Thymus (tissue), 11 donors: ENCODE data around the gene ZC3H18. TPM values are rescaled to one million over a fixed set of nuclear protein-coding genes. Genes with fewer than 3 reads are reported as not detected.

Experiments used
- DNase-seq, 9 donors: peaks; one replicate each; pipeline ENCODE4 v3.0.0-alpha.2; 2013; ENCODE audit warnings: low spot score in 9 of 9, low read depth in 6 of 9, missing footprints in 1 of 9
- H3K27ac ChIP-seq, 2 donors: one replicate each; pipeline ENCODE4 v1.5.1; 2013; ENCODE audit warnings: control low read depth in 1 of 2, low read depth in 1 of 2, low read length in 1 of 2, mild to moderate bottlenecking in 1 of 2, moderate library complexity in 1 of 2
- H3K27me3 ChIP-seq, 2 donors: one replicate each; pipeline ENCODE4 v1.5.1; 2013; ENCODE audit warnings: low read length in 1 of 2; ENCODE audit not compliant: control insufficient read depth in 2 of 2, insufficient read depth in 1 of 2
- H3K36me3 ChIP-seq, 2 donors: one replicate each; pipeline ENCODE4 v1.5.1; 2013; ENCODE audit warnings: low read length in 1 of 2, mild to moderate bottlenecking in 1 of 2, moderate library complexity in 1 of 2; ENCODE audit not compliant: control insufficient read depth in 2 of 2, insufficient read depth in 2 of 2
- H3K4me1 ChIP-seq, 2 donors: one replicate each; pipeline ENCODE4 v1.5.1; 2013; ENCODE audit warnings: low read length in 2 of 2; ENCODE audit not compliant: control insufficient read depth in 2 of 2, insufficient read depth in 2 of 2
- H3K4me3 ChIP-seq, 2 donors: one replicate each; pipeline ENCODE4 v1.5.1; 2013; ENCODE audit warnings: low read length in 2 of 2, control low read depth in 1 of 2, mild to moderate bottlenecking in 1 of 2
- H3K9me3 ChIP-seq, 2 donors: one replicate each; pipeline ENCODE4 v1.5.1; 2013; ENCODE audit warnings: low read length in 1 of 2, mild to moderate bottlenecking in 1 of 2; ENCODE audit not compliant: control insufficient read depth in 2 of 2, insufficient read depth in 1 of 2
- WGBS: extraction: QIAGEN DNeasy Blood & Tissue Kit; methylation state at CpG from one replicate; pipeline ENCODE4 v1.1.7; 2013; 5-methylcytosine and 5-hydroxymethylcytosine counted together
- polyA plus RNA-seq: library from polyadenylated mRNA; stranded (reverse); fragments of 200-250 nt; gene quantifications from one replicate; pipeline ENCODE4 v1.2.3, GENCODE V29; 2013
- total RNA-seq: library from RNA; stranded (reverse); fragments of 120-200 nt; gene quantifications from one replicate; pipeline ENCODE4 v1.2.4, GENCODE V29; 2013
- donor health status: healthy.

The ZC3H18 gene
- total and polyA plus RNA-seq, 2 donors: 11.2 to 28.9 TPM

DNA sequence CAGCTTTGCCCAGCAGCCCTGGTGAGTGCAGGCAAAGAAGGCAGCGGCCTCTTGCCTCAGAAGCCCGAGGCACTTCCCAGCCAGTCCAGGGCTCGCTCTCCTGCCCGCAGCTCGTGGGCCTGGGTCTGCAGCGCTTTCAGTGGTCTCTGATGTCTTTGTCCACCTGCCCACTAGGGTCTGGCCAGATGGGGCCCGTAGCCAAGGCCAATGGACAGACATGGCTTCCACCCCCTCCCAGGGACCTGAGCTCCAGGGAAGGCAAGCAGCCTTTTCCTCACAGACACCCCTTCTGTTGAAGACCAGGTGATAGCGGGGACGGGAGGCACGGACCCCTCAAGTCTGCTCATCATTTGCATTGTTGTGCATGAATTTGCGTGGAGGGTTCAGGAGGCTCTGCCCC, 33.7 kb upstream of the ZC3H18 start:
- Histone ChIP-seq H3K4me3 (no peak overlapping the region), H3K27ac (no peak overlapping the region), H3K9me3 (peaks cover 0 to 5% of the 10 kb centered on the region in 2 donors), H3K4me1 (peaks cover 6 to 8% of the 10 kb centered on the region in 2 donors), H3K27me3 (peaks cover 2 to 34% of the 10 kb centered on the region in 2 donors), H3K36me3 (peaks cover 0 to 4% of the 10 kb centered on the region in 2 donors)
- no peak for DNase-seq
- WGBS: 95% methylated on average over 11 of the region's 11 CpGs

DNA sequence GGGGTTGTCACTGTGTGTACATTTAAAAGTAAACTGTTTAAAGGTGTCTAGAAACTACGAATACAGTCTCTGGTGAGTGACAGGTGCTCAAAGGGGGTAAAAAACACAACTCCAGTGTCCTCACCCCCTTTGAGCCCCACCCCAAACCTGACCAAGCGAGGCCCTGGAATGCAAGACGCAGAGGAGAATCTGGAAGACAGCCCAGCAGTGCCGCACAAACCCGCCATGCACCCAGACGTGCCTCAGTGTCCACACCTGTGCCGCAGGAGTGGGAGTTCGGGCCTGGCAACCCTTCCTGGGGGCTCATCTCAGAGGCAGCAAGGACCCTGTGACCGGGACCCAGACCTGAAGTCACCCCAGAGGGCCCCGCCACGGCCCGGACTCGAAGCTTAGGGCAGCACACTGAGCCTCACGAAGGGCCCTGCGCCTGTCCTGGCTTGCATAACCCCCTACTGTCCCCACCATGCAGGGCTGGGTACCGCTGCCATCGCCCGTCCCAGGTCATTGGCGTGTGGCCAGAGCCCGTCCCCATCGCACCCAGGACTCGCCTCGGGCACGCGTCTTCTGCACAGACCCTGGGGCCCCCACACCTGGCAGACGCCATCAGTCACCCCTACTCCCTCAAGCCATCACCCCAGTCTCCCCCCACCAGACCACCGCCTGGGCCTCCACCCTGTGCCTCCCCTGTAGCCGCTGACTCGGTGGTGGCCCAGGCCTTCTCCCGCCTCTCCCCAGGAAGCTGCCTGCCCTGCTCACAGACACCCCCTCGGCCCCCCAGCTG, 33.0 kb upstream of the ZC3H18 start:
- Histone ChIP-seq H3K36me3 (peaks cover 0 to 4% of the 10 kb centered on the region in 2 donors), H3K4me3 (no peak overlapping the region), H3K9me3 (peaks cover 2 to 8% of the 10 kb centered on the region in 2 donors), H3K27me3 (peaks cover 2 to 37% of the 10 kb centered on the region in 2 donors), H3K27ac (no peak overlapping the region), H3K4me1 (peaks cover 6 to 7% of the 10 kb centered on the region in 2 donors)
- WGBS: 96% methylated on average over 31 of the region's 31 CpGs
- no peak for DNase-seq

DNA sequence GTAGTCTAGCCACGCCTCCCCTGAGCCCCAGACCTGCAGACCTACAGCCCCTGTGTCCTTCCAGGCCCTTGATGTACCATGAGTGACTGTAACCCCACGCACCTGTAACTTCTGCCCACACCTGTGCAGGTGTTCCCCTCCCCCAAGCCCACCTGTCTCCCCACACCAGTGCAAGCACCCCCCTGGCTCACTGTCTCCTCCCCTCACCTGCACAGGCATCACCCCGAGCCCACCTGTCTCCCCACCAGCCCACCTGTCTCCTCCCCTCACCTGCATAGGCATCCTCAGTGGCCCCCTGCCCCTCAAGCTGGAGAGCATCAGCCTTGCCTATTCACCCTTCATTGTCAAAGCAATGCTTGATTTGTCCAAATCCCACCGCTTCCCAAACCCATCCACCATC, 32.3 kb upstream of the ZC3H18 start:
- Histone ChIP-seq H3K27ac (no peak overlapping the region), H3K4me3 (no peak overlapping the region), H3K36me3 (no peaks in the 10 kb centered on the region), H3K4me1 (peaks cover 6 to 7% of the 10 kb centered on the region in 2 donors), H3K9me3 (peaks cover 3 to 15% of the 10 kb centered on the region in 2 donors), H3K27me3 (peaks cover 2 to 39% of the 10 kb centered on the region in 2 donors)
- no peak for DNase-seq
- WGBS: 94% methylated on average over 4 of the region's 4 CpGs

DNA sequence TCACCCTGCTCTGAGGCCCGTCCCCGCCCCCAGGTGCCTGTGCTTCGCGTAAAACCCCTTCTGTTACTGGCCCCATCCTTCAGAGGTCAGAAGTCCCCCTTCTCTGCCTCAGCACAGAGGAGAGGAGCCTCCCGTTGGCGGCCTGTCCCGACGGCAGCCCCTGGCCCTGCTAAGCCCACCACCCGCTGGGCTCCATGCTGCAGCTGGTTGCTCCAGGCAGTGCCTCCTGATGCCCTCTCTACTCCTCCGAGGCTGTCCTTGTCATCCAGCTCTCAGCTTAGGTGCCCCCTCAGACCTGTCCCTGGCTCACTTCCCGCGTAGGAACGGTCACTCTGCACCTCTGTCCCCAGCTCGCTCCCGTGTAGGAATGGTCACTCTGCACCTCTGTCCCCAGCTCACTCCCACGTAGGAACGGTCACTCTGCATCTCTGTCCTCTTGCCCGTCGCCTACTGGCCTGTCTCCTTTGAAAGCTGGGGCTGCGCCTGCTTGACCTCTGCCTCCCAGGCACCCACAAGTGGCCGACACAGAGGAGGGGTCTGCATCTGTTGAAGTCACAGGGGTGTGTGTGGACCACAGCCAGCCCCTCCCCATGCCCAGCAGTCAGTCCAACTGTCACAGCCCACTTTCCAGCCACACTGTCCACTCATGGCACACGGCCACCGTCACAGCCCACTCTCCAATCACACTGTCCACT, 31.7 kb upstream of the ZC3H18 start:
- no peaks in the 10 kb centered on the region for H3K36me3 ChIP-seq
- WGBS: 79% methylated on average over 23 of the region's 23 CpGs
- no peak overlapping the region for H3K4me3 ChIP-seq
- H3K27me3 ChIP-seq: peaks cover 2 to 39% of the 10 kb centered on the region in 2 donors
- H3K27ac ChIP-seq: no peak overlapping the region
- H3K4me1 ChIP-seq: peaks cover 6 to 7% of the 10 kb centered on the region in 2 donors
- DNase-seq: no peak
- peaks cover 3 to 19% of the 10 kb centered on the region in 2 donors for H3K9me3 ChIP-seq

DNA sequence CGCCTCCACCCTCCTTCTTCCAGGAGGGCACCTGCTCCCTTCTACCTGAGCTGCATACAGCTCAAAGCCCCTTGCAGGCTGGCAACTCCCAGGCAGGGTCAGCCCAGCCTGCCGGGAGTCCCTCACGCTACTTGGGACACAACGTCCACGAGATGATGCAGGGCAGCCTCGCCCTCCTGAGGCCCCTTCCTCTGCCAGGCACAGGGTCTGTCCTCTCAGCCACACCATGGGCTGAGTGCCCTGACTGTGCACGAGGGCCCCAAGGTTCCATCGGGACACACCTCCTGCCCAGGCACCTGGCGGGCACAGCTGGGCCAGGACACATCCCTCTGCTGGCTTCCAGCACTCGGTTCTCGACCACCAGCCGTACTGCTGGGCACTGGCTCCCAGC, 30.9 kb upstream of the ZC3H18 start:
- no peak overlapping the region for H3K4me3 ChIP-seq
- H3K27me3 ChIP-seq: peaks cover 2 to 39% of the 10 kb centered on the region in 2 donors
- H3K4me1 ChIP-seq: peaks cover 6 to 7% of the 10 kb centered on the region in 2 donors
- peaks cover 3 to 26% of the 10 kb centered on the region in 2 donors for H3K9me3 ChIP-seq
- no peak overlapping the region for H3K27ac ChIP-seq
- 82% methylated on average over 12 of the region's 12 CpGs for WGBS
- no peak for DNase-seq
- H3K36me3 ChIP-seq: no peaks in the 10 kb centered on the region

DNA sequence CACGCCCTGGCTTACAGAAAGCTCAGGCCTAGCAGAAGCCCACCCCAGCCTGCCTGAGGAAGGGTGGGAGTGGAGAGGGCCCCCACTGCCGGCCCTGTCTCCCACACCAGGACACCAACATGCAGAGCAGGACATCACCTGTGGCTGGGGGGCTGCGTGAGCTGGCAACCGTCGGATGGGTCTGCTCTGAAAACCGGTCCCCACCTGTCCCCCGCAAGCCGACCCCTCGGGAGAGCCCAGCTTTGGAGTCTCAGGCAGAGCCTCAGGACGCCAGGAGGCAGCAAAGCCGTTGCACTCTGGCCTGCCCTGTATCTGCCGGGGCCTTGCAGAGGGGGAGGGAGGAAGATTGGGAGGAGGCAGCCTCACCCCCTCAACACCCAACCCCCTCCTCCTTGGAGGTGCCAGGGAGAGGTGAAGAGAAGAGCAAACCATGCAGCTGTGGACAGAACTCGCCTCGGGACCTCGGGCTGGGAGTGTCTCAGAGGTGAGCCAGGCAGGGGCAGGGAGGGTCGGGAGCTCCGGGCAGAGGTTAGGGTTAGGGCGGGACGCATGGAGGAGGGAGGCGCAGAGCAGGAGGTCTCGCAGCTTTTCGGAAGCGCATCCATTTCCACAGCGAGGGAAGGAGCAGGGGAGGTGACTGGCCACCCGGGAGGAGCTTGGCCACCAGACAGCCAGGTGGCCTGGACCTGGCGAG, 30.4 kb upstream of the ZC3H18 start:
- Histone ChIP-seq H3K27me3 (peaks cover 2 to 40% of the 10 kb centered on the region in 2 donors), H3K4me1 (peaks cover 4 to 6% of the 10 kb centered on the region in 2 donors), H3K36me3 (no peaks in the 10 kb centered on the region), H3K4me3 (no peak overlapping the region), H3K27ac (no peak overlapping the region), H3K9me3 (peaks cover 3 to 30% of the 10 kb centered on the region in 2 donors)
- no peak for DNase-seq
- 57% methylated on average over 26 of the region's 26 CpGs for WGBS

DNA sequence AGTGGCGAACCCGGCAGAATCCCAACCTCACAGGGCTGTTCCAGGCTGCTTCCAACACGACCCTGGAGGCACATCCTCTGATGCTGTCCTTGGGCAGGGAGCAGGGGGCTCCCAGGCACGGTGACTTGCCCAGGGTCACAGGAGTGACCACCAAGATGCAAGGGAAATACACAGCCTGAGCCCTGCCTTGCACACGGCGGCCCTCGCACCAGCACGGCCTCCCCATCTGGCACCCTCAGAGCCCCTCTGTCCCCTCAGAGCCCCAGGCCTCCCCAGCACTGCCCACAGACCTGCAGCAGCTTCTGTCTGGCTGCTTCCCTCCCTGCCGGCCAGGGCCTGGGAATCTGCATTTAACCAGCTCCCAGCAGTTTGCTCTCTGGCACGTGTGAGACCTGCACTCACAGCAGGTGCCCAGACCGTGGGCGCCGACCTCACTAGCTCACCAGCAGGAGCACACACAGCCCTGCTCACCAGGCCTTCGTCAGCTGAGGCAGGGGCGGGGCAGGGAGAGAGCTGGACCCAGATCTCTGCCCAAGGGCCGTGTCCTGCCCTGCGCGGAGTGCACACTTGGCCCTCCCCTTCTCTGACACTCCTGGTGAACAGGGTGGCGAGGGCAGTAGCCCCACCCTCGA, 29.7 kb upstream of the ZC3H18 start:
- H3K9me3 ChIP-seq: peaks cover 3 to 32% of the 10 kb centered on the region in 2 donors
- peaks cover 2 to 44% of the 10 kb centered on the region in 2 donors for H3K27me3 ChIP-seq
- no peak for DNase-seq
- no peak overlapping the region for H3K27ac ChIP-seq
- no peak overlapping the region for H3K4me3 ChIP-seq
- H3K4me1 ChIP-seq: no peaks in the 10 kb centered on the region
- H3K36me3 ChIP-seq: no peaks in the 10 kb centered on the region
- WGBS: 80% methylated on average over 20 of the region's 20 CpGs

DNA sequence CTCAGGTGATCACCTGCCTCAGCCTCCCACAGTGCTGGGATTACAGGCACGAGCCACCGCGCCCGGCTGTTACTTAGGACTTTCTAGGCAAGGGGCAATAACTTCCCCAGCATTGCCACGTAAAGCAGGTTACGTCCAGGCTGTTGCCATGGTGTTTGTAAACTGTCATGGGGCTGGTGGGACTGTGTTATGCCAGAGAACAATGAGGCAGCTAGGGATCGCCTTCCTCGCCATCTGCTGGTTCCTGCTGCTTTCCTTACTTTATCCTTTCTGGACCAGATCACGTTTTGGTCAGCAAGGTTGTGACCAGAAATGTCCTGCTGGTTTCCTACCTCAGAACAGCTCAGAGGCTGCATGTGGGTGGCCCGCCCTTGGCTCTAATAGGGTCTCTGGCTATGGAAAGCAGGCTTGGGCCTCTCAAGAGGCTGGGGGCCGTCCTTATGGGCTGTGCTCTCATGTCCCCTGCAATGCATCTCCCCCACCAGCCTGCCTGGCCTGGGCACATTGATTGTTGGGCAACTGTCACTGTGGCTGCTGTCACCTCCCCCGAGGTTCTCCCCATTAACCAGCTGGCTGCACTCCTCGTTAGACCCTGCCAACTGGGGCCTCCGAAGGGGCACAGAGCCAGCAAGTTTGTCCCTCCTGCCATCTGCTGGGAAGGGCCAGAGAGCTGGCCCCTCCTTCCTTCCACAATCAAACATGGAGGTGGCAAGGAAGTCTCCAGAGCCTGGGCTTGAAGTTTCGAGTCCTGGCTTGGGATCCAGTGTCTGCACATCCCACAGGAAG, 28.2 kb upstream of the ZC3H18 start:
- Histone ChIP-seq H3K36me3 (no peaks in the 10 kb centered on the region), H3K4me1 (no peaks in the 10 kb centered on the region), H3K4me3 (no peak overlapping the region), H3K9me3 (peaks cover 3 to 36% of the 10 kb centered on the region in 2 donors), H3K27ac (no peak overlapping the region), H3K27me3 (peaks cover 2 to 56% of the 10 kb centered on the region in 2 donors)
- DNase-seq: no peak
- WGBS: 82% methylated on average over 15 of the region's 15 CpGs
